Activated CD4-positive, alpha-beta T cell treated with anti-CD3 and anti-CD28 coated beads for 24 hours (primary cell): ENCODE measurements around the gene AIFM2.
"Not testable (repeated sequence)": the region's sequence is repeated elsewhere in the genome, so short reads cannot be mapped to it uniquely, and the experiment has no call there.

Experiments used
- DNase-seq, 2 donors: peaks; one replicate each; pipeline ENCODE4 v3.0.0-alpha.2; 2020; ENCODE audit warnings: low read depth in 2 of 2

AIFM2 gene

DNA sequence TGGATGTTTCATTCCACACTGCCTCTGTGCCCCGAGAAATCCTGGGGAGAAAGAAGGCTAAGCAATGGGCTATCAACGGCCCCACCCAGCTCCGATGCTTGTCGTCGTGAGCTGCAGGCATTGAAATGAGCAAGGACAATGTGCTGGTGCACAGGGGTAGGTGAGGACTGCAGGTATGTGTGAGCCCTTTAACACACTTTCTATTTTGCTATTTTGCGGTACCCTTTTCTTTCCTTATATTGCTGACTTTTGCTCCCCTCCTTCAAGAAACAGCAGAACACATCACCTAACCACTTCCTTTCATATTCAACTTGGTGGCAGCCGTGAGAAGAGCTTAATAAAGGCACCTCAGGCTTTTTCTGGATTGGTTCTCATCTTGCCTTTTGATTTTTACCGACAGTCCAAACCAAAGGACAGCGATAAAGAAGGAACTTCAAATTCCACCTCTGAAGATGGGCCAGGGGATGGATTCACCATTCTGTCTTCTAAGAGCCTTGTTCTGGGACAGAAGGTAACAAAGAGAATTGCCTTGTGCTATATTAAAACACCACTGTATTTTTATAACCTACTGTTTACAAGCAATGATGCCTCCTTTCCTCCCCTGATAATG, 39.2 kb downstream of the AIFM2 start:
- DNase-seq, result no peak

DNA sequence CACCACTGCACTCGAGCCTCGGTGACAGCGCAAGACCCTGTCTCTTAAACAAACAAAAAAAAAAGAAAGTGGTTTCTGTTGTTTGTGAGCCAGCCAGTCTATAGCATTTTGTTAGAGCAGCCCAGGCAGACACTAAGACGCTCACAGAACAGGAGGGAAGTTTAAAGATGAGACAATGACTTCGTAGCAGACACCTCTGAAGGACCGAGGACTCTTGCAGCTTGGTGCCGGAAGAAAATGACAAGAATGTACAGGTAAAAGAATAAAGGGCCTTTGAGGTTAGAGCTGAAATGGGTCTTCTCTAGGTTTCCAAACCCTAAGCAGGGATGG, 40.3 kb downstream of the AIFM2 start:
- no peak for DNase-seq

DNA sequence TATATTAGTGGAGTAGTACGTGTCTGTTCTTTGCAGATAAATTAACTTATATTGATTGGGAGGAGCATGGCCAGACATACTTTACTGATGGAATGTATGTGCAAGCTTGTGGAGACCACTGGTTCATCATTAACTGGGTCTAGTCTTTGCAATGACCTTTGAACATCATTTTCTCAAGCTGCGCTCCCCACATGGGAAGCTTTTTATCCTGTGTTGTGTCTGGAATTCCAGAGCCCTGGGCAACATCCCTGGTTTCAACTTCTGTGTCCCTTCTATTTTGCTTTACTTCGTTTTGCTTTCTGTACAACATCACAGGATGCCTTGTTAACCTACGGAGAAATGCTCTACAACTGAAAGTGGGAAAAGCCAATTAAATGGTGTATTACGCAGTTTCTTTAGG, 41.7 kb downstream of the AIFM2 start:
- no peak for DNase-seq

DNA sequence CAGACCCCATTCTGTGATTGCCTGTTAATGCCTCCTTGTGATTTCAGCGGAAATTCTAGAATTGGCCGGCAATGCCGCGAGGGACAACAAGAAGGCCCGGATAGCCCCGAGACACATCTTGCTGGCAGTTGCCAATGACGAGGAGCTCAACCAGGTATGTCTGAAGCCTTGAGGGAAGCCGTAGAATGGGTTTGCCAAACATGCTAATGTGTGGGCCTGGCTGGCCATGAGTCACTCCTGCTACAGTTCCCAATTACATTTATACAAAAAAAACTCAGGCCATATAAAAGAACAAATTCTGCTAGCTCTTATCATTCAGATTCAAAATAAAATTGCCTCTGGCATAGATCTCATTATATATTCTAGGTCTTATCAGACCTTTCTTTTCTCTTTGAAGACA, 42.6 kb downstream of the AIFM2 start:
- DNase-seq, result no peak

DNA sequence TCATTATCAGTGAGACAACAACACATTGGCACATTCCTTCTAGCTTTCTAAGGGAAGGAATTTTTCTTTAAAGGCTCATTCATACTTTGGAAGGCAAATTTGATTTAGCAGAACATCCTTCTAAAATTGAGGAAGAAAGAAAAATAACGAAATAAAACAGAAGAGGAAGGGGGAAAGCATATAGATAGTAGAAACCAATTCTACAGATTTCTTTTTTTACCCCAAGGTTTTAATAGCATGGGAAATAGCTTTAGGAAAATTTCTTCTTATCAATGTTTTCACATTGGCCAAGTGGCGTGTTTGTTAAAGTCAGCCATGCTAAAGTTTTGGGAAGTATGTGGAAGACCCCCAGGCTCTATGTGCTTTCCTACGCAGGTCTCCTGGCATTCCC, 44.3 kb downstream of the AIFM2 start:
- no peak for DNase-seq

DNA sequence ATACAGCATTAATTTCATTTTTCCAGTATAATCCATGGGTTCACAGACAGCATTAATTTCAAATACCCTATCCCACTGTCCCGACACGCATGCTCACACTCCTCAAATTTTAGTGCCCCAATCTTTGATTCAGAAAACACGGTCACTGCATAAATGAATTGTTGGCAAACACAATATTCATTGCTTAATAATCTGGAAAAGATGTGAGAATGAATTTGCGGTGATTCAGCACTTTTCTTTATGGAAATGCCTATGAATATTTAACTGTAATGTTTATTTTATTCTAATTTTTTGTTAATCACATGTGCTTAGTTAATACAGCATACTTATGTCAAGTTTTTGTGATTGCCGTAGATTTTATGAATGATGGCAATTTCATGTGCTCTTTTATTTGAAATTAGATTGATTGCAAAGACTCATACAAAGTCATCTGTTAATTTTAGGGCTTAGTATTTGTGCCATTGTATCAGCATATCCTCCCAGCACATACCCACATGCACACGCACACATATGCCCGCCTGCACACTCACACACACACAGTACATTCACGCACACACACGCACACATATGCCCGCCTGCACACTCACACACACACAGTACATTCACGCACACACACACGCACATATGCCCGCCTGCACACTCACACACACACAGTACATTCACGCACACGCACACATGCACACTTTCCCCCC, 44.9 kb downstream of the AIFM2 start:
- no peak for DNase-seq

DNA sequence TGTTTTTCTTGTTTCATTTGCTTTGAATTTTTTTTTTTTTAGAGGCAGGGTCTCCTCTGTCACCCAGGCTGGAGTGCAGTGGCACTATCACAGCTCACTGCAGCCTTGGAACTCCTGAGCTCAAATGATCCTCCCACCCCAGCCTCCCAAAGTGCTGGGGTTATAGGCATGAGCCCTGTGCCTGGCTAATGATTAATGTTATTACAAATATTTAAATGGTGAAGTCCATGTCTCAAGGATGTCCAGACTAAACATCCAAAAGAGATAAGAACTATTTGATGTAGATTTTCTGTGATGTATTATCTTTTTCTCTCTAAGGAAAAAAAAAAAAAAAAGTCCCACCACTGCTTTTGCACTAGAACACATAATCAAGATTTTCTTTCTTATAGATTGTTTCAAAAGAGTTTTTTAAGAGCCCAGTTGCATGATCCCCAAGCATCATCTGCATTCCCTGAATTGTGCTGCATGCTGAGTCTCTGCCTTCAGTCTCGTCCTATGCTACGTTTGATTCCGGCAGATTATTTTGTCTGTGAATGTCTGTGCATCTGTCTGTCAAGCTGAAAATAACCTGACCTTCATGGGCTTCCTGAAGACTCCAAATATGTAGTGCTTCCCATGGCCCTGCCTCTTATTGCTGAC, 46.5 kb downstream of the AIFM2 start:
- no peak for DNase-seq

DNA sequence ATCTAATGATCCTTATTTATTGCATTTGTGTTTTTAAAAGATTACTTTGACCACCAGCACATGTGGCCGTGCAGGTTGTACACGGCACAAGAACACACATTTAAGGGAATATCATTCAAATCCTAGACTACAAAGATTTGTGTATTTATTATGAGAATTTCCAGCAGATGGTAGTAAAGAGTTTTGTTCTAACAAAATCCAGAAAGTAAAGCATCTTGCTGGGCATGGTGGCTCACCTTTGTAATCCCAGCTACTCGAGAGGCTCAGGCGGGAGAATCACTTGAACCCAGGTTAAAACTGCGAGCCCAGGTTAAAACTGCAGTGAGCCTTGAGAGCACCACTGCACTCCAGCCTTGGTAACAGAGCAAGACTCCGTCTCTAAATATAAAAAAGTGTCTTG, 48.4 kb downstream of the AIFM2 start:
- no peak for DNase-seq

DNA sequence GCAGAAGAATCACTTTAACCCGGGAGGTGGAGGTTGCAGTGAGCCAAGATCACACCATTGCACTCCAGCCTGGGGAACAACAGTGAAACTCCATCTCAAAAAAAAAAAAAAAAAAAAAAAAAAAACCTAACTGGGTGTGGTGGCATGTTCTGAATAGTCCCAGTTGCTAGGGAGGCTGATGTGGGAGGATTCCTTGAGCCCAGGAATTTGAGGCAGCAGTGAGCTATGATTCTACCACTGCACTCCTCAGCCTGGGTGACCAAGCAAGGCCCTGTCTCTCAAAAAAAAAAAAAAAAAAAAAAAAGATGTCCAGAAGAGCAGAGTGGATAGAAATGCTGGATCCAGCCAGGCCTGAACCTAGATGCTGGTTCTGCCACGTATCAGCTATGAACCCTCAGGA, 51.8 kb downstream of the AIFM2 start:
- not testable (repeated sequence) for DNase-seq

DNA sequence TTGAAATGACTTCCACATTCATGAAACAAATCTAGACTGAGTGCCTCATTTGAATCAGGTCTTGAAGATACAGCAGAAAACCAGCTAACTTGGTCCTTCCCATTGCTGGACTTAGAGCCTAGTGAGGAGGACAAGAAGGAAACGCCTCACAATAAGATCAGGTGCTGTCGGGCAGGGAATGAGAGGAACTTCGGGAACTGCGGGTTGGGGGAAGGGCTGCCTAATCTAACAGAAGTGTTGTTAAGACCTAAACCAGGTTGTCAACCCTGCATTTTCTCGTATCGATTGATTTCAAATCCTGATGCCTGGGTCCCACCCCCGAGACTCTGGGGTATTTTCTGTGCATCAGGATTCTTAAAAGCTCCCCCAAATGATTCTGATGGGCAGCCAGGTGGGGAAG, 53.7 kb downstream of the AIFM2 start:
- DNase-seq, result no peak

DNA sequence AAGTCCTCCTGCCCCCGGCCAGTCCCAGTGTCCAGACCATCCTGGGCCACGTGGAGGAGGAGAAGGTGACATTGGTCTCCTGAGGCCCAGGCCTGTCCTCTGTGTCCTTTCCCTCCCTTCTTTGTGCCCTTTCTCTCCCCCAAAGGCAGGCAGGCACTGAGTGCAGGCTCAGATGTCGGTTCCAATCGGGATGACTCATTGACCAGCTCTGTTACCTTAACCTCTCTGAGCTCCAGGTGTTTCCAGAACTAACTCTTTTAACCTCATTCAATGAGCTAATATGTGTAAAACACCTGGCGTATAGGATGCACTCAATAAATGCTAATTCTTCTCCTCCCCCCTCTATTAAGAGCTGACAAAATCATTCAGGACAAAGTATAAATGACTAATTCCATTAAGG, 54.3 kb downstream of the AIFM2 start:
- DNase-seq, result no peak

DNA sequence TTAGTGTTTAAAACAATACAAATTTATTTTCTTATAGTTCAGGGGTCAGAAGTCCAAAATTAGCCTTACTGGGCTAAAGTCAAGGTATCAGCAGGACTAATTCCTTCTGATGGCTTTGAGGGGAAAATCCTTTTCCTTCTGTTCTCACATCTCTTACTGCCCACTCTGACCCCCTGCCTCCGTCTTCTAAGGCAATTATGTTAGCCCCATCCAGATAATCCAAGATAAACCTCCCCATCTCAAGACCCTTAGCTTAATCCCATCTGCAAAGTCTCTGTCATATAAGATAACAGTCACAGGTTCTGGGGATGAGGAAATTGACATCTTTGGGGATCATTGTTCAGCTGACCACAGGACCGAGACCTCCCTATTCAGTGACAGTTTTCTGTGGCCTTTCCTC, 57.7 kb downstream of the AIFM2 start:
- no peak for DNase-seq

DNA sequence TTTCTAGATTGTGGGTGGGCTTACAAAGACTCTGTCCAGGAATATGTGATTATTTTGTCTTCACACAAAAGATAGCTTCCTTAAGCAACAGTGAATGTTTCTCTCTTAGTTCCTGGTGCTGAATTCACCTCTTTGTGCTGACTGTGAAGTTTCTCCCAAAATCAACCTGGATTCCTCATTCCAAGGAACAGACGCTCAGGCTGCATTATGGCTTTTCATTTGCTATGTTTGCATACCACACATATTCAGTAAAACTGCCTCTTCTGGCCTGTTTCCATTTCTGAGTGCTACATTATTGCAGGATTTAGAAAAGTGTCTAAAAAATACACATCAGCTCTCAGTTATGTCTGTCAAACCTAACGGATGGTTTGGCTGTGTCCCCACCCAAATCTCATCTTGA, 58.5 kb downstream of the AIFM2 start:
- DNase-seq, result no peak

DNA sequence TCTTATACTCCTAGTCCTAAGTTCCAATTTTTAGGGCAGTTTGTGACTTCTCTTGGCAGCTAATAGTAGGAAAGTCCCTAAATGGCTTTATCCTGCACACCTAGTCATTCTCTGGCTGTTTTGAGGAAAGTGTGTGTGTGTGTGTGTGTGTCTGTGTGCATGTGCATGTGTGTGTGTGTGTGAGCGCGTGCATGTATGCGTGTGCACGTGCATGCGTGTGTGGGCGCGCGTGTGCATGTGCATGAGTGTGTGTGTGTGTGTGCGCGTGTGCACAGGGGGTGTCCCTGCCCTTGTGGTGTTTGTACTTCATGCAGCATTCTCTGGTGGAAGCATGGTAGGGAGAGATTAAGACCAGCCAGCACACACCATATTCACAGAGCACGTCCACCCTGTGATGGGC, 61.8 kb downstream of the AIFM2 start:
- DNase-seq, result no peak

DNA sequence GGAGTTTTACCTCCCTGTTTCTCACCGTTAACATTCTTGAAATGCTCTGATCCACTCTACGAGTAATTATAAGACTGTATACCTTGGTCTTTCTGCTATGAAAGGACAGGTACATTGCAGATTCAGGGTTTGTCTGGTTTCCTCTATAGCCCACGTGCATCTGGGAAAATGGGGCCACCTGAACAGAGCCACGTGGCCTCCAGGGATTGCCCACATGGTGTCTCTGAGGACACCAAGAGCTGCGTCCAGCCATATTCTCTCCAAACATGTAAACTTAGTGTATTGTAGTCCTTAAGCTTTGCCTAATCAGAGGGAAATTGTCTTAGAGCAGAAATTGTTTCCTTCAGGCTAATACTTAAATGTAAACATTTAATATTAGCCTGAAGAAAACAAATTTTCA, 63.3 kb downstream of the AIFM2 start:
- DNase-seq, result no peak

DNA sequence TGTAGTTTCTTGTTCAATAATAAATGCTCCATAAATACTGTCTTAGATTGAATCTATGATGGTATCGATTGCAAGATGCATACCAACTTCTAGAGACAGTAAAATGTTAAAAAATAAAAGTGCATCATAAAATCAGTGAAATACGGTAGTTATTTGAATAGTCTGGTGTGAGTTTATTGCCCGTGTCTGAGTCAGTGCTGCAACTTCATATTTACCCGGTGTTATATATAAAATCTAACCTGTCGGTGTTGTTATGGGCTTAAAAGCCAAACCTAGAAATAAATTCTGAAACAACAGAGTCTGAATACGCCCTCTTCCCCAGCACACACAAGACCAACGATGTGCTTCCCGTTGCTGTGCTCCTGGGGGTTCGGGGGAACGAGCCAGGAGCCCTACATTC, 63.7 kb downstream of the AIFM2 start:
- no peak for DNase-seq

DNA sequence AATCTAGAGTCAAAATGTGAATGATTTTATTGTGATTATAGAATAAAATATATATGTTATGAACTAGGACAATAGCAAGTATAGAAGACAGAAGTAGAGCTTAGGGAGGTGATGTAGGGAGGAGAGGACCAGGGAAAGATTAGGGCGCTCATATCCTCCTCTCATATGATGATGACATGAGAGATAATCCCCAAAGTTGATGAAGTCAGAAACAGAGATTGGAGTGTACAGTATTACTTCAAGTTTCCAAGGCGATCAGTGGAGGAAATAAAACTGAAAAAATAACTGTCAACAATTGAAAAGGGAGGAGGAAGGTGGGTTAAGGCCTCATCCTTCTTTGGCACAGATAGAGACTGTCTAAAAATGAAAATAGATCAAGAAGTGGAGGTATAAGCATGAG, 65.0 kb downstream of the AIFM2 start:
- DNase-seq, result no peak

DNA sequence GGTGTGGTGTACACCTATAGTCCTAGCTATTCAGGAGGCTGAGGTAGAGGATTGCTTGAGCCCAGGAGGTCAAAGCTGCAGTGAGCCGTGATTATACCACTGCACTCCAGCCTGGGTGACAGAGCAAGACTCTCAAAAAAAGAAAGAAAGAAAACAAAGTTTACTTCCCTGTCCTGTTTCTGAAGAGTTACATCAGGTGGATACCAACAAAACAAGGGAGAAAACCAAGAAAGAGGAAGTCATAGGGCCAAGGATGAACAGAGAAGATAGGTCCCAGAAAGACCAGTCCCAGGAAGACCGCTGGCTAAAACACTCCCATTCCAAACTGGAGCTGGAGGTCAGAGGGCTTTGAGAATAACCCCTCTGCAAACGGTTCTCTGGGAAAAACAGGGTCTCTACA, 66.4 kb downstream of the AIFM2 start:
- DNase-seq, result no peak

DNA sequence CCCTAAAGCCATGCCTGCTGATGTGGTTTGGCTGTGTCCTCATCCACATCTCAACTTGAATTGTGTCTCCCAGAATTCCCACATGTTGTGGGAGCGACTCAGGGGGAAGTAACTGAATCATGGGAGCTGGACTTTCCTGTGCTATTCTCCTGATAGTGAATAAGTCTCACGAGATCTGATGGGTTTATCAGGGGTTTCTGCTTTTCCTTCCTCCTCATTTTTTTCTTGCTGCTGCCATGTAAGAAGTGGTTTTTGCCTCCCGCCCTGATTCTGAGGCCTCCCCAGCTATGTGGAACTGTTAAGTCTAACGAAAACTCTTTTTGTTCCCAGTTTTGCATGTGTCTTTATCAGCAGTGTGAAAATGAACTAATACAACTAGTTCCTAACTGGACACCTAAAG, 68.1 kb downstream of the AIFM2 start:
- no peak for DNase-seq

DNA sequence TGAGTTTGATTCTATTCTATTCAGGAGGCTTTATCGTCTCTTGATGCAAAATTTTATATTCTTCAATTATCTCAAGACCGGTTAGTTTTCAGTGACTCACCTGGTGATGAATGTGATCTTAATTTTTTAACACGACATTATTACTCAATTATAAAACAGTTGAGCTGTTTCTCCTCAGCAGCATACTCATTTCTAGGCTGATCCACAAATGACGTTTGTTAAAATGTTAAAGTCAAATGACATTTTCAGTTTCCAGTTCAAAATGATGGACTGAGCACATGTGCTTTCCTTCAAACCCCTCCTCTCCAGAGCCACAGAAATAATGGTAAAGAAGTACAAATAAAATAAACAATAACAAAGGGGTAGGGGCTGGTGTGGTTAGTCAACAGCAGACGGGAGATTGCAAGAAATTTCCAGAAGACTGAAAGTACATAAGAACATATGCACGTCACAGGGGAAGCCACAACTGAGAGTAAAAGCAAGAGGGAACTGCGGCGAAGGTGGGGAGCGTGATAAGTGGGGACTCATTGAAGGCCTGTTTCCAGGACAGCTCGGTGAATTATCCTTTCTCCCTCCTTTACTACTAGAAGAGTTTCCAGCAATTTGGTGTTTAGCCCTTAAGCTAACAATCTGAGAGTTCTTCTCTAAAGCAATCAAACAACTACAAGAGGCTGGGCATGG, 69.1 kb downstream of the AIFM2 start:
- DNase-seq, result no peak
